Ramos (cell line): ENCODE measurements around the gene NTRK3.

Experiments used
- in situ Hi-C: fragments of 300-500 bp; cut with MboI; formaldehyde crosslinking; loops from one replicate; pipeline ENCODE4 v1.14.3; 2022; ENCODE audit warnings: low sequenced_read_pairs; ENCODE audit not compliant: unreplicated experiment

NTRK3 gene

GRCh38 chr15:88256279-88257230, at the start of gene NTRK3:
NTRK3 (minus strand) TSS chr15:88256739; CDS start chr15:88256153, 586 bp downstream.
- in situ Hi-C loops = no loop called here

GRCh38 chr15:88303395-88303794, 46.9 kb upstream of the NTRK3 start:
- in situ Hi-C loops = no loop called here

DNA sequence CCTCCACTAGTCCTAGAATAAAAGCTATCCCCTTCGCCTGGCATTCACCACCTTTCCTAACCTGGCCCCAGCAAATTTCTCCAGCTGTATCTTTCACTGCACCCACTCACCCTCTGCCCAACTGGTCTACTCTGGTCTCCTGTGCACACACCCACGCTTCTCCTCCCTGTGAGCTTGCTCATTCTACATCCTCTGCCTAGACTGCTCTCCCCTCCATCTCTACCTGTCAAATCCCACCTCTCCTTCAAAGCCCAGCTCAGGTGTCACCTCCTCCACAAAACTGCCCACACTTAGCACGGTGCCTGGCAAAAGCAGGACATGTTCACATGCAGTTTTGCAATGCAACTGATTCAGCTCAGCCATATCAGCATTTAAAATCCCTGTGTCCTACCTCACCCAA, 45.8 kb upstream of the NTRK3 start:
- in situ Hi-C loops = no loop called here

DNA sequence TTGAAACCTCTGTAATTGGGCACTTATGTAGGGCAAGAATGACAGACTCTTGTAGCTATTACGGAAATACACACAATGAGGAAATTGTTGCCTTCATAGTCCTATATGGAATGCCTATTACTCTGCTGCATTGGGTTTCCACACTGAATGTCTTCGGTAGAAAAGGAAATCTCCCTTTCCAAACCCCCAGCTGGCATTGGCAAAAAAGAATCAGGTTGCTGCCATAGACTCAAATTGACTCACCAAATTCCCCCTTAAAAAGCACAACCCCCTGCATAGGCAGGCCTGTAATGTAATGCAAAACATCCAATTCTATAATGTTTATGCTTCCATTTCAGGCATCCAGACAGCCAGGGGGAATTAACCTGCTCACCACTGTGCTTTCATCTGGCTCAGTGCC, 44.8 kb upstream of the NTRK3 start:
- in situ Hi-C loops = no loop called here

GRCh38 chr15:88300861-88301260, 44.3 kb upstream of the NTRK3 start:
- in situ Hi-C loops = no loop called here

GRCh38 chr15:88300089-88300488, 43.5 kb upstream of the NTRK3 start:
- in situ Hi-C loops = no loop called here

GRCh38 chr15:88299497-88299896, 43.0 kb upstream of the NTRK3 start:
- in situ Hi-C loops = no loop called here

DNA sequence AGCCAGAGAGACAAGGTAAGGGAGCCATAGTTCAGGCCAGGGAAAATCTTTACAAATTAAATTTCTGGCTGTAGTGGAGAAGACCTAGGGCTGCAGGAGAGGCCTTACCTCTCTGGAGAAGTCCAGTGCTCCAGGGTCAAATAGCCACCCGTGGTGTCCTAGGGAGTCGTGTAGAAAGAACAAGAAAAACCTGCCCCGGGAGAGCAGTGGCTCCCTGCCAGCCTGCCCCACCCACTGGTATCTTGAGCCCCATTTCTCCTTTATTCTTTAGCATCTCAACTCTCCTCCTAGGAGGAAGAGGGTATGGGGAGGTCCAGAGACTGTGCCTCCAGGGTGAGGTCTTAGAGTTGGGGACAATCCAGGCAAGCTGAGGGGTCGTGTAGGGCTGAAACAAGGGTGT, 32.1 kb upstream of the NTRK3 start:
- in situ Hi-C loops = no loop called here

DNA sequence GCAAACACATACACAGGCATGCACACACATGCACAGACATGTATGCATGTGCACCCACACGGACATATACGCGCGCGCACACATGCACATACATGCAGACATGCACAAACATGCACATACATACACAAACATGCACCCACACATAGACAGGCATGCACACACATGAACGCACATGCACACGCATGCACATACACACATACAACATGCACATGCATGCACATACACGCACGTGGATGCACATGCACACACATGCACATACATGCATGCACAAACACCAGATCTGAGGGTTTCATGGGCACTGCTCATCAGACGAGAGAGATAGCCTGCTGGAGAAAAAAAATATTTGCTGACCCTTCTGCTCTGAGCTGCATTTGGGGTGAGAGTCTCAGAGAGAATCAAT, 31.7 kb upstream of the NTRK3 start:
- in situ Hi-C loops = no loop called here

GRCh38 chr15:88284318-88284998, 27.9 kb upstream of the NTRK3 start:
- in situ Hi-C loops = no loop called here

DNA sequence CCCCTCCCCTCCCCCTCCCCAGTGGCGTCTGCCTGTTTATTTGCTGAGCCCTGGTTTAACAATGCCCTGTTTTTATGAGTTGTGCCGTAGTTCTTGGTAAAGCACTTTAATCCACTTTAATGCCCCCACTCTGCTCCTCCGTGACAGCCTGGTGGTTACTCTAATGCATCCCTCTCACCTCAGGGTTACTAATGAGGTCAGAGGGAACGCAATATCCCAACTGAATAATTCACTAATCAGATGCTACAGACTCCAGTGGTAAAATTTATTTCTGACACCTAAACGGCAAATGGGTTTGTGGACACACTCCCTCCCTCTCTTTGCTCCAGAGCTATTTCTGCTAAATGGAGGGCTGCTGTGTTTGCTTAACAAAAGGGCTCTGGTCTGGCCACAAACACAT, 26.1 kb upstream of the NTRK3 start:
- in situ Hi-C loops = no loop called here

DNA sequence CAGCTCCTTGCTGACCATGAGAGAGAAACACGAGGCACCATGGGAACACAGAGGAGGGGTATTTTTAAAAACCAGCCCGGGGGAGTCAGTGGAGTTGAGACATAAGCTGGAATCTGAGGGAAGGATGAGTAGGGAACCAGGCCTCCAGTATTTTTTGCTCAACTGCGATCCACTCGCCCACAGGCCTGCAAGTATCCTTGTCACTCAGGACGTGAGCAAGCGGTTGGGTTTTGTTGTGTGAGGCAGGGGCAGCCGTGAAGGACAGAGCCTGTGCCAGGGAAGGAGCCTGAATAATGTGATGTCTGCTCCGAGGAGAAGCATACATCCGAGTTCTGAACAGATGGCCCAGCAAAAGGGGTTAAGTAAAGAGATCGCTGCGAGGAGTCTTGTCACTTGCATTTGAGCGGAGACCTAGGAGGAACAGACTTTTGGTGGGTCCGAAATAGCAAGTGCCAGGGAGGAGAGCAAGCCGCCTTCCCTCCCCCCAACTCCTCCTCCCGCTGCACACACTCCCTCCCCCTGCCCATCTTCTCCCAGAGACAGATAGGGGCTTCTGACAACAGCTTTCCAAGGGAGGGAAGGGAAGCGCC, 20.4 kb upstream of the NTRK3 start:
- in situ Hi-C loops = no loop called here

GRCh38 chr15:88275804-88276203, 19.3 kb upstream of the NTRK3 start:
- in situ Hi-C loops = no loop called here

- in situ Hi-C loops = no loop called here
These were observed 18.3 kb upstream of the NTRK3 start for GRCh38 chr15:88274553-88275460.

DNA sequence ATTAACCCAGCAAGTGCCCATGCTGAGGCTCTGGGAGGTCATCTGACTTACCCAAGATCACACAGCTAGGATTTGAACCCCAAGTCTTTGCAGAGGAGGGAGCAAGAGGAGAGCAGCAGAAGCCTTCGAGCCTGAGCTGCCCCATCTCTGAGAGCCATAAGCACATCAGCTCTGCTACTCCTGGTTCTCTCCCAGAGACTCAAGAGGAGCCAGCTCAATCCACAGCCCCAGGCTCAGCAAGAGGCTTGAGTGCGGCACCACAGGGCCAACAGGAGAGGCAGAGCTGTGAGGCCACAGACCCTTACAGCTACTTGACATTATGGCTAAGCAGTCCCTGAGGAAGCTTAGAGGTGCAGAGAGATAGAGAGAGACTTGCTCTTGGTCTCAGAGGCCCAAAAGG, 15.9 kb upstream of the NTRK3 start:
- in situ Hi-C loops = no loop called here

DNA sequence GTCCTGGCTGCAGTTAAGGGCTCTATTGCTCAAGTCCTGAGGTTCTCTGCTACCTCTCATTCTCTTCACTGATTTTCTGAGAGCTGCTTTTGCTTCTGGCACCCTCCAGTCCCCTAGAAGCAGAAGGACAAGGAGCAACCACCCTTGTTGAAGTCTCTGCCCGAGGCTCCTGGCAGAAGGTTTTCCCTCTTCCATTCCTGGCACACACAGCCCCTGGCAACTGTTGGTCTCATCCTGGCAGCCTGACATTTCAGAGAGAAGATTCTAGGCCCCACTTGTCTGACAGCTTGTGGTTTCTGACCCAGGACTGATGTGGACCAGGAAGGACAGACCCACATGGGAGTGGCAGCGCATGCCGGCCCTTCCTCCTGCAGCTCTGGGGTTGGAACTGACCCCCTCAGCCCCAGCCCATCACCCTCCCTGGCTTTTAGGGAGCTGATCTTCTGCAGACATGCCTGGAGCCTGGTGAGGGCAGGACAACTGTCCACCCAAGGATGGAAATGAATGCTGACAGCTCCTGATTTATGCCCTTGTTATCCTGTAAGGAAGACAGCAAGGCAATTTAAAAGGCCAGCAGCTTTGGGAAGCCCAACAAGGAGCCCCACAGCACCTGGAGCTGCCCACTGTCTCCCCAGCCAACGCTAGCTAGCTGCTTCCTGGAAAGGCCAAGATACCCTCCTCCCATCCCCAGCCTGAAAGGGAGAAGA, 13.0 kb upstream of the NTRK3 start:
- in situ Hi-C loops = no loop called here

DNA sequence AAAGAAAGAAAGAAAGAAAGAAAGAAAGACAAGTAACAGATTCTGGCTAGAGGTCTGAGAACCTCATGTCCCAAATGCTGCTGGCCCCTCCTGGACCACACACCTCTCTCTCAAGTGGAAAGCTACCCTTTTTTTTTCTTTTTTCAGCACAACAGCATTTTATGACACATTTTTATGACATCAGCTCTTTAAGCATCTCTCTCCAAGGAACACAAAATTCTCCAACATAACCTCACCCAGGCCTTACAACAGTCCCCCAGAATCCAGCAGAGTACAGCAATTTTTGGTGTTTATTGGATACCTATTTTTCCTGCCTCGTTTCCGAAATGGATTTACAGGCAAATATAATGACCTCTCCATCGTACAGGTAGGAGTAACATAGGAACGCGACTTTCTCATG, 11.2 kb upstream of the NTRK3 start:
- in situ Hi-C loops = no loop called here

DNA sequence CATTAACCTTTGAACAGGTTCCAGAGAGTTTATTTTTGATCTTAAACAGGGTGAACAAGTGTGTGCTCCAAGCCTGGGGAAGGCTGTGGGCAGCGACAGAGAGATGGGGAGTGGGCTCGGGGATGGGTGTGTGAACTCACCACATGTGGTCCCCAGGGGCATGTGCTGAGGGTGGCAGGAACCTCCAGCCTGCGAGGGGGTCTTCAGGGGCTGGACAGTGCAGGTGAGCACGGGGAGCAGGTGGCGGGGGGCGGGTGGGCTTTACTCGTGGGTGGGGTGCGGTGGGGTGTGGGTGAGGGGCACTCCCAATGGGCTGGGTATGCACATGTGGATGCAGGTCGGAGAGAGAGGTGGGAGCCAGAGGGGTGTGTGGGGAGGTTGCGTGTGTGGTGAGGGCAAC, 9.6 kb upstream of the NTRK3 start:
- in situ Hi-C loops = no loop called here

DNA sequence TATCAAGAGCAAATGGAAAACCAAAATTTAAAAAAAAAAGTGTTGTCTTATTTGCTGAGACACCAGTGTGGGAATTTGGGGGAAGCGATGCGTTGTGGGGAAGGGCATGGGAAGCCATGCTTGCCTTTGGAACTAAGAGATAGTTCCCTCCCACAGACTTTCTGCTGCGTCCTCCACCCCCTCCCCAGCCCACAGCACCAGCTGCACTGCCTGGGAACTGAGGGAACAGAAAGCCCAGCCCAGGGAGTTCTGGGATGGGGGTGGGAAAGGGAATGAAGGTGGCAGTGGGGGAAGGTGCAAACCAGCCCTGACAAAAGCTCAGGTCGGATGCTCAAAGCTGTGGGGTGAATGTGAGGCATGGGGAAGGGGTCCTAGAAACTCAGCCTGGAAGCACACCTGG, 8.1 kb upstream of the NTRK3 start:
- in situ Hi-C loops = no loop called here

DNA sequence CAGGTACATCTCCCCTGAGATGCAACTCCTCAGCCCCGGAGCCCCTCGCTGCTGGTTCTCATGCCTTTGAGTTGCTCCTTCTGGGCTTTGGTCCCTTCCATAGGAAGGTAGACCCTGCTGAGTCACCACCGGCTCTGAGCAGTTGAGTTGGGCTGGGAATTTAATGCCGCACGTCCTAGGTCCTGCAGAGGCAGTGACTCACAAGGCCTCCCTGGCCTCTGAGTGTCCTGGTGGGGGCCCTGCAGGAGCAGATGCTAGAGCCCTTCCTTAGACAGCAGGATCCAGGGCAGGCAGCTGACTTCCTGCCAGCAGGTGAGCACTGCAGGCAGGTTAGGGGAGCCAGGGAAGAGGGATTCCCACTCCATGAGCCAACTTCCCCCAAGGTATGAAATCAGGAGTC, 5.5 kb upstream of the NTRK3 start:
- in situ Hi-C loops = no loop called here
